Muscle of back (tissue), 13 donors: Measurements from ENCODE around the gene LTBP1. TPM values are rescaled to one million over a fixed set of nuclear protein-coding genes. Genes with fewer than 3 reads are reported as not detected.
"Not testable (repeated sequence)": the region's sequence is repeated elsewhere in the genome, so short reads cannot be mapped to it uniquely, and the experiment has no call there.

Experiments
- DNase-seq, 3 donors: peaks; one replicate each; pipeline versions ENCODE4 v3.0.0 to v3.0.0-alpha.2; 2013
- long read RNA-seq, 9 donors: transcript quantifications; one replicate each; lab custom pipeline, GENCODE V29; 2026
- polyA plus RNA-seq, 10 donors: library from polyadenylated mRNA; unstranded; fragments of 120-200 nt; gene quantifications; one replicate each; pipeline ENCODE4 v1.2.1, GENCODE V29; 2013; ENCODE audit not compliant: insufficient read length in 10 of 10

Gene LTBP1
- polyA plus RNA-seq: 100 to 1,000 TPM in 1 of 10 donors, 10 to 100 TPM in 9; 52.1 to 101 (median 66.1) TPM
- long read RNA-seq, donor 1, full-length matches to known transcripts: 1 of 31 reads
- long read RNA-seq, donor 1, partial matches to known transcripts: 30 of 31 reads
- long read RNA-seq, donor 1, other reads (novel, unspliced or antisense): 0 of 31 reads
- long read RNA-seq, donor 2, full-length matches to known transcripts: 2 of 28 reads
- long read RNA-seq, donor 2, partial matches to known transcripts: 26 of 28 reads
- long read RNA-seq, donor 2, other reads (novel, unspliced or antisense): 0 of 28 reads
- long read RNA-seq, donor 3: 0 reads
- long read RNA-seq, donor 4, partial matches to known transcripts: 18 of 18 reads
- long read RNA-seq, donor 4, other reads (novel, unspliced or antisense): 0 of 18 reads
- long read RNA-seq, donor 5, full-length matches to known transcripts: 1 of 32 reads
- long read RNA-seq, donor 5, partial matches to known transcripts: 31 of 32 reads
- long read RNA-seq, donor 5, other reads (novel, unspliced or antisense): 0 of 32 reads
- long read RNA-seq, donor 6, full-length matches to known transcripts: 1 of 55 reads
- long read RNA-seq, donor 6, partial matches to known transcripts: 54 of 55 reads
- long read RNA-seq, donor 6, other reads (novel, unspliced or antisense): 0 of 55 reads
- long read RNA-seq, donor 7, partial matches to known transcripts: 18 of 18 reads
- long read RNA-seq, donor 7, other reads (novel, unspliced or antisense): 0 of 18 reads
- long read RNA-seq, donor 8, partial matches to known transcripts: 47 of 47 reads
- long read RNA-seq, donor 8, other reads (novel, unspliced or antisense): 0 of 47 reads
- long read RNA-seq, donor 9: 0 reads

DNA sequence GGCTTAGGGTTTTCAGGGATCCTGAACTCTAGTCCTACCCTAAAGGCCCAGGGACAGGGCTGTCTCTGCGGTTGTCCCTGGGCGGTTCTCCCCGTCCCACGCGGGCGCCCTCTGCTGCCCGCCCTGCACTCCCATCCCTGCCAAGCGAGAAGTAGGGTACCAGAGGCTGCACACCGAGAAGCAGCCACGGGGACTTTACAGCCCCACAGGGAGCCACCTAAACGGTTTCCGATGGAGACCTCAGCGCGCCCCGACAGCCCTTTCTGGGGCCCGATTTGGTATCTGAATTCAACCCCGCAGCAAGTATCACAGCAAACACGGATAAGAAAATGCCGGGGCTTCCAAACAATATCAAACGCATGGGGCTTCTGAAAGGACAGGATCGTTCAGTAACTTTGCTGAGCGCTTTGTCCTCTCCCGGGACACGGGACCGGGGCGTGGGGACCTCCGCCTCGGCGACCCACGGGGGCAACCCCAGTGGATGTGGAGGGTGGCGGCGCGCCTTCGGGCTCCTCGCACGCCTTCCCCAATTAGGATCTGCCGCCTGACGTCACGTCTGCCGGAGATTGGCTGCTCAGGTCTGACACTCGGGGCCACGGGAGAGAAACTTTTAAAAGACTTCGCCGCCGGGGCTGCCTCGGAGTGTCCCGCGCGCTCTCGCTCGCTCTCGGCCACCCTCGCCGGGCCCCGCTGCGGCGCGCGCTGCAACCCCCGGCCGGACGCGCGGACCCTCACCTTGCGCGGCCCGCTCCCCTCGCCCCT lies at the start of gene LTBP1:
Gene LTBP1 (plus strand): TSS at position 640 of the 762 bp plus-strand sequence. CDS start 372 bp downstream, outside the sequence.
- peak; percentile 60 to 91 (median 72) for DNase-seq

DNA sequence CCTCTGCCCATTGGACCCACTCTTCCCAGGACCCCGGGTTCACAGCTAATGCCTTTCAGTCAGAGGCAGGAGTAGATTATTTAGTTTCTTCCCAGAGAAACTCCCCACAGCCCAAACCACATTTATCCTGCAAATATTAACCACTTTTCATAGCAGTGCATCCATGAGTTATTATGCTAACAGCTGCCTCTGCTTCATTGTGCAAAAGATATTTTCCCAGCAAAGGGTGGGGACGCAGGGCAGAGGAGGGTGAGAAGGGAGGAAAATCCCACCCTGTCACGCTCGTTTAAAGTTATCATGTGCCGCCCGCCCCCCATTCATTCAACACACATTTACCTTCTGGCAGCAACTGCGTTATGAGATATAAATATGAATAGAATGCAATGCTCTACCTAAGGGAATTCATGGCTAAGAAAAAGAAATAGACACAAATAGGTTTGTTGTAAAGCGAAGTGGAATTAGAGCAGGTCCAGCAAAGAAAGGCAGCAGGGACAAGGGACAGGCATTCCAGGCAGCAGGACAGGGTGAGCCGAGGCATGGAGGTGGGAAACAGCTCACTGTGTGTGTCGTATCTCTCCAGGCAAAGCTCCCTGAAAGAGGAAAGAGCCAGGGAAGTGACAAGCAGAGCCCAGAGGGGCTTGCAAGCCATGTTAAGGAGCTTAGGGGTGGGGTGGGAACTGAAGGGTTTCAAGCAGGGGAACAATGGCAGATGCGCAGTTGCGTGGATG lies 46.3 kb upstream of the LTBP1 start:
- DNase-seq: peak in 1 of 3 donors; percentile 30

DNA sequence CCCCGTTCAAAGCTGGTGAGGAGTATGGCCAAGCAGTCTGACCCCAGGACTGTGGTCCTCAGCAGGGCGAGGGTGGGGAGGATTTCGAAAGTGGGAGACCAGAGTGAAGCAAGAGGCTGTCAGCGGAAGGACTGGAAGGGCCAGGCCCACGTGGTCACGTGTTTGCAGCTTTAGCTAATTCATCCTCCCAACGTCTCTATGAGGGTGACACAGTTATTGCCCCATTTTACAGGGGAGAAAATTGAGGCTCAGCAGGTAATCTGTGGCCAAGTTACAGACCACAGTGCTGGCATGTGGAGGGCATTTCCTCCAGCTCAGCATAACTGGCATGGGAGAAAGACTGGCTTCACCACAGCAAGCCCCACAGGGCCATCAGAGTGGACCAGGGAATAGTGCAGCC lies 45.4 kb upstream of the LTBP1 start:
- DNase-seq: no peak

- DNase-seq: no peak
Observed at GRCh38 chr2:32902174-32902573, 44.6 kb upstream of the LTBP1 start.

DNA sequence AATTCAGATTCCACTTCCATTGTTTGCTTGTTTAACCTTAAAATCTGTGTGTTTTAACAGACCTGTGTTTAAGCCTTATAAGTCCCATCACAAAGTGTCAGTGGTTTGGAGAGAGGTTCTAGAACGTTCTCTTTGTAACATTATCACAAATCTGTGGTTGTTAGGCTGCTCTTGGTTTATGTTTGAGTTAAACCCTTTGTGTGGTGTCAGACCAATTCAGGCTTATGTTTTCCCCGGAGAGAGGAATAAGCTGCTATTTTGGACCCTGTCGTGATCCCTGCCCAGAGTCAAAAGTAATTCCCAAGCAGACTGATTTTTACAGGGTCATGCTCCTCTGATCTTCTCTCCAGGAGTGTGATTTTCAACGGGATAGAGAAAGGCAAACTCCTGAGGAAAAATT lies 43.8 kb upstream of the LTBP1 start:
- DNase-seq: no peak

DNA sequence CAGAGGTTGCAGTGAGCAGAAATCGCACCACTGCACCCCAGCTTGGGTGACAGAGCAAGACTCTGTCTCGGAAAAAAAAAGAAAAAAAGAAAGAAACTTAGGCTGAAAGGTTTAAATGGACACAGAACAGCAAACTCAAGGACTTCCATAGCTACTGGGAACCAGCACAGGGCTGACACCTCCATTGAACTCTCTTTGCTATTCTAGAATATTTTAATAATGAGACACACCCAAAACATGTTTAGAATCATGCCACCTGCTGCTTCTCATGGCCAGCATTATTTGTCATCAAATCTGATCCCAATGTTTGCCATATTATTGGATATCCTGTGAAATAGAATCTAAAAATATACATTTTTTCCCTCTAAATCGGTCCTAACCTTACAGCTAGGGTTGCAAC lies 42.7 kb upstream of the LTBP1 start:
- no peak for DNase-seq

GRCh38 chr2:32904751-32905150 lies 42.0 kb upstream of the LTBP1 start:
- DNase-seq: no peak

DNA sequence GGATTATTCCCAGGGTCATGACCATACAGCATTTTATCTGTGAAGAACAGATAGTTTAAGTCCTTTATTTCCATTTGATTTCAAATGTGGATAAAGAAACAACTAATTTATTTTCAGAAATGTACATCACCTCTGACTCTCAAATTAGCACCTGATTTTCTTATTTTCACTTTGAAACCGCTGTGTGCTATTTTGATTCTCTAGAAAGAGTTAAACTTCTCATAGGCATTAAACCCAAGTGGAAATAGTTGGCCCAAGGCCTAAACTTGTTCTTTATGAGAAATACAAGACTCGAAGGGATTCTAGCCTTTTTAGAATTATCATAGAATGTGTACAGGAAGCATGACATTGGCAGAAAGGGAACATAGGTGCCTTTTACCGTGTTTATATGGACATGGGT lies 41.5 kb upstream of the LTBP1 start:
- DNase-seq: no peak

GRCh38 chr2:32910883-32911598 lies 35.7 kb upstream of the LTBP1 start:
- DNase-seq: no peak

DNA sequence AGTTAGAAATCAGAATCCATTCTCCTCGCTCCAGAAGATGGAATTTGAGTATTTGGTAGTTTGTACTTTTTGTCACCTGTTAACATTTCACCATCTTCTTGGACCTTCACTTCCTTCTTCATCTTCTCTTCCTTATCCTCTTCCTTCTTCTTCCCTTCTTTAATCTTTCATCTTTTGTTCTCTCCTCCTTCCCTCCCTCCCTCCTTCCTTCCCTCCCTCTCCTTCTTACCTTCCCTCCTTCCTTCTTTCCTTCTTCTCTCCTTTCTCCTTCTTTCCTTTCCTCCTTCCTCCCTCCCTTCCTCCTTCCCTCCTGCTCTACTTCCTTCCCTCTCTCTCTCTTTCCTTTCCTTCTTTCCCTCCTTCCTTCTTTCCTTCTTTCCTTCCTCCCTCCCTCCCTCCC lies 31.1 kb upstream of the LTBP1 start:
- DNase-seq: no peak

DNA sequence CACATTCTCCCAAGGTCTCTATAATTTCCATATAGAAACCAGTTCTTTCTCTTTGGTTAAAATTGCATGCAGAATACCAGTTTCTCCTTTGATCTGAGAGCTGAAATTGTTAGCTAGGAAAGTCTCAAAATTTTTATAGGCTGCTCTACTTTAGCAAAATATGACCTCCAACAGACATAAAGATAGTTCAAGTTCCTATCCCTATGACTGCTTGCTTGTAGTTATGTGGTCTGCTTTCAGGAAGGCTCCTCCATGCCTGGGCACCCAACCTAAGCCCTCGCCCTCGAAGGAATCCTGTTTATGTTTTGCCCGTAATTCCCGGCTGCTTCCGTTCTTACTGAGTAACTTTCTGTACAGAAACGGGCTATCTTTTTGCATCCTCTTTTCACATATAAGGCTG lies 28.0 kb upstream of the LTBP1 start:
- DNase-seq: no peak

DNA sequence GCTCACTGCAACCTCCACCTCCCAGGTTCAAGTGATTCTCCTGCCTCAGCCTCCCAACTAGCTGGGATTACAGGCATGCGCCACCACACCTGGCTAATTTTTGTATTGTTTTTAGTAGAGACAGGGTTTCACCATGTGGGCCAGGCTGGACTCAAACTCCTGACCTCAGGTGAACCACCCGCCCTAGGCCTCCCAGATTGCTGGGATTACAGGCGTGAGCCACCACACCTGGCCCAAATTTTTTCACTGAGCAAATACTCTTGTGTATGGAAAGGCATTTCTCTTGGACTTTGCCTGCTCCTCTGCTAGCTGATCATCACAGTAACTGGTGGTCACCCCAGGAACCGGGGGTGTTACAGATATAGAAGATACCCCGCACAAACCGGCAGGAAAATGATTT lies 26.9 kb upstream of the LTBP1 start:
- not testable (repeated sequence) for DNase-seq

- not testable (repeated sequence) for DNase-seq
Observed at GRCh38 chr2:32921486-32921885, 25.3 kb upstream of the LTBP1 start.

GRCh38 chr2:32922501-32922900 lies 24.3 kb upstream of the LTBP1 start:
- no peak for DNase-seq

- DNase-seq: no peak
Observed at GRCh38 chr2:32923109-32923508, 23.6 kb upstream of the LTBP1 start.

GRCh38 chr2:32925283-32925815 lies 21.4 kb upstream of the LTBP1 start:
- DNase-seq: no peak

DNA sequence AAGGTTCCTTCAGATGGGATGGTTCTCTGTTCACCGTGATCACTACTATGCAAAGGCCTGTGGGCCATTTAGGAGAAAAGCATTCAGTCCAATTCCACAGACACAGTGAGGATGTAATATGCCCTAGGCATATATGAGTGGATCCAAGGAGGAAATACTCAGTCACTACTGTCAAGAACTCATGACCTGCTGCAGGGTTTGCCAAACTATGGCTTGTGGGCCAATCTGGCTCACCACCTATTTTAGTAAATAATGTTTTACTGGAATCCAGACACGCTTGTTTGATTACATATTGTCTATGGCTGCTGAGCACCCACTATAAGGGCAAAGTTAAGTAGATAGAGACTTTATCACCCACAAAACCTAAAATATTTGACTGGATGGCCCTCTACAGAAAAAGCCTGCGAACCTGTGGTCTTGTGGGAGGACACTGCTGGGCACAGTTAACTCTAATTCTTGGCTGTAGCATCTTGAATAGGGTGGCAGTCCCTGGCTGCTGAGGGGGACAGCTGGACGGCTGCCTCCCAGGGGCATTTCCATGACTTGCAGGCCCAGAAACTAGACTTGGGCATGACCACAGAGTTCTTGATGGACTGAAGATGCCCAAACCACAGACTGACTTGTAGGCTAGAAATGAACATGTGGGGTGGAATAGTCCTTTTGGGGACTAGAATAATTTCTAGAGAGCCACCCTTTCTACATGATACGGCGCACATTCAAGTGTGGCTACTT lies 20.6 kb upstream of the LTBP1 start:
- no peak for DNase-seq

- DNase-seq: no peak
Observed at GRCh38 chr2:32926708-32927084, 20.1 kb upstream of the LTBP1 start.

DNA sequence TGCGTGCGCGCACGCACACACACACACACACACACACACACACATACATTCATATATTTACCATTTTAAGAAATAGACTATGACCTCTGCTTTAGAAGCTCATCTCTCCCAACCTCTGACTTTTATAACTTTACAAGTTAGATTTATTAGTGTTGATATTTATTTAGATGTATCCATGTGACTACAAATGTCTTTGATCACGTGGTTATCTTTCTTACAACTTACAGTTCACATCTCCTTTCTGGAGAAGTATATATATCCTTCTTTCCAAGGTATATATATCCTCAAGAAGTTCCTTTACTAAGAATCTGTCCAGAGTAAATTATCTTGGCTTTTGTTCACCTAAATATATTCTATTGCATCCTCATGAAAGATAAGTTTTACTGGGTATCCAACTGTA lies 16.3 kb upstream of the LTBP1 start:
- no peak for DNase-seq

DNA sequence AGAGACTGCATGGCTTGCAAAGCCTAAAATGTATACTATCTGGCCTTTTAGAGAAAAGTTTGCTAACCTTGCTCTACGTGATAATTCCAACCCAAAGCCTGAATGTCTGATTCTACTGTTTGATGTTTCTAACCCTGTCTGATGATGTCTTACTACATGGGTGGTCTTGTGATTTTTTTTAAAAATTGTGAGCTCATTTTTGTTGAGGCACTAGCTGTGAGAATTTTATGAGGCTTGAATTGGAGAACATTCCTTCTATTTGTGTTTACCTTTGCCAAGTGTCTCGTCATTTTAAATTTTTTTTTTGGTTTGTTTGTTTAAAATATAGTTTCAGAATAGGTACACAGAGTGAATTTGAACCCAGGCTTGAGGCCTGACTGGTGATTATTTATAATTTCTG lies 15.2 kb upstream of the LTBP1 start:
- DNase-seq: no peak
